GM12874 (cell line): ENCODE results near the gene TAOK2.

Experiments
- CTCF ChIP-seq: IDR thresholded peaks from 2 replicates; pipeline ENCODE4 v1.5.1; 2011; ENCODE audit warnings: low read depth, mild to moderate bottlenecking, control low read depth, low read length, moderate library complexity; ENCODE audit not compliant: insufficient read depth

The TAOK2 gene

GRCh38 chr16:30023586-30023985 lies 49.9 kb downstream of the TAOK2 start:
- TF ChIP-seq CTCF, result no peak

DNA sequence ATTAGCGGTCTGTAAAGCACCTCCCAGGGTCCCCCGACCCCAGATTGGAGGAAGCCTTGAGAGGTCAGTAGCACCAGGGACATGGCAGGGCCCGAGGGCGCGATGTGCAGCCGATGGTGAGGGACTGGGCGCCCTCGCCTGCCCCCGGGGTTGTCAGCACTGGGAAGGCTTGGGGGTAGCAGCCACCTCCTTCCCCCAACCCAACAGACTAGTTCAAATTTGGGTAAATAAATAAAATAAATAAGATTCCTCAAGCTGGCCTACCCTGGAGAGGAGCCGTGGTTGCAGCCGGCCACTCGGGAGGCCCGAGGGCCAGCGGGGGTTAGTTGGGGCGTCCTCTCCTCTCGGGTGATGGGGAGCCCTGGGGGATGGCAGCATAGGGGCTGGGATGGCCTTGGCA lies 50.8 kb downstream of the TAOK2 start:
- TF ChIP-seq CTCF, result no peak

- TF ChIP-seq CTCF, result no peak
Measured at GRCh38 chr16:30025156-30025555, 51.5 kb downstream of the TAOK2 start.

GRCh38 chr16:30025574-30025973 lies 51.9 kb downstream of the TAOK2 start:
- TF ChIP-seq CTCF, result no peak

GRCh38 chr16:30026449-30026848 lies 52.8 kb downstream of the TAOK2 start:
- no peak for TF ChIP-seq CTCF

- no peak for TF ChIP-seq CTCF
Measured at GRCh38 chr16:30027588-30028437, 54.1 kb downstream of the TAOK2 start.

DNA sequence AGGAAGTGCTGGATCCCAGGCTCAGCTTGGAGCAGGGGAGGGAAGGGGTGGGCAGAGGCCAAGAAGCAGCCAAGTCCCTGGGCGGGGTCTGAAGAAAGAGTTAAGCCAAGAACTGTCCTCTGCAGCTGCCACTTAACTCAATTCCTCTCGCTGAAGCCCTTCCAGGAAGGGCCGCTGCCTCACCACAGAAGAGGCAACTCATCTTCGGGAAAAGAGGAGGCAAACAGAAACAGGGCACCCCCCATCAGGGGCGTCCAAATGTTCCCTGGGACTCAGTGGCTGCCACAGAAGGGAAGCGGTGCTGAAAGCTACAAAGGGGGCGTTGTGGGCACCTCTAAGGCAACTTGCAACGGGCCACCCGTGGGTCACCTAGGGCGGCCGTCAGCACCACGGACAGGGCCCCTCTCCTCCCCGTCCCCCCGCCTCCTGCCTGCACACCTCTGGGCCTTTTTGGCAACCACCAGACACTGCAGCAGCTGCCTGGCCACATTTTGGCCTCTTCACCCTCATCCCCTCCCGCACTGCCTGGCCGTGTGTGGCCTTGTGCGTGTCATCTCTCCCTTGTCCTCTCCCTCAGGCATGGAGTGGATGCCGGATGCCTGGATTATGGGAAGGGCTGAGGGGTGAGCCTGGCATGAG lies 54.9 kb downstream of the TAOK2 start:
- no peak for TF ChIP-seq CTCF
